SK-N-MC (cell line): ENCODE data around the gene UNG.

ENCODE experiments used
- DNase-seq: peaks from one replicate; pipeline ENCODE4 v3.0.0-alpha.2; 2011; ENCODE audit warnings: low read depth, low spot score
- H3K27ac ChIP-seq: fragments of 200-600 bp; sonication (generic); 2 replicates; pipeline ENCODE4 v1.5.1; 2016; ENCODE audit warnings: mixed run types
- H3K36me3 ChIP-seq: fragments of 200-600 bp; sonication (generic); 2 replicates; pipeline ENCODE4 v1.6.1; 2017; ENCODE audit warnings: antibody characterized with exemption, low read length, mixed read lengths; ENCODE audit not compliant: insufficient read depth
- H3K4me3 ChIP-seq: fragments of 200-600 bp; sonication (generic); 2 replicates; pipeline ENCODE4 v1.5.1; 2016
- H3K9ac ChIP-seq: fragments of 200-600 bp; sonication (generic); 2 replicates; pipeline ENCODE4 v1.8.0; 2017; ENCODE audit warnings: mixed run types, mixed read lengths; ENCODE audit not compliant: insufficient read length
- H3K9me3 ChIP-seq: fragments of 200-600 bp; sonication (generic); 2 replicates; pipeline ENCODE4 v1.6.1; 2017; ENCODE audit warnings: low read depth, mild to moderate bottlenecking, antibody characterized with exemption, low read length, moderate library complexity, mixed read lengths
- EZH2 ChIP-seq: fragments of 200-600 bp; sonication (generic); IDR thresholded peaks from one replicate; pipeline ENCODE4 v1.6.1; 2017; ENCODE audit warnings: antibody characterized with exemption
- FOXP2 ChIP-seq: optimal IDR thresholded peaks from 2 replicates; pipeline ENCODE3; 2011; ENCODE audit warnings: mild to moderate bottlenecking, moderate library complexity; ENCODE audit not compliant: insufficient read depth; ENCODE audit errors: extremely low read length, control extremely low read depth
- POLR2AphosphoS5 ChIP-seq: IDR thresholded peaks from 2 replicates; pipeline ENCODE4 v1.6.1; 2012; ENCODE audit warnings: mild to moderate bottlenecking, low read depth, low read length, borderline replicate concordance

Gene UNG

GRCh38 chr12:109151457-109151856 is 54.1 kb downstream of the UNG start:
- no peak overlapping the region for H3K9ac ChIP-seq
- 0 out of 2 replicates have a peak overlapping the region, but pooled peaks have one; percentile 2 for H3K27ac ChIP-seq
- no peaks in the 10 kb centered on the region for H3K36me3 ChIP-seq
- no peak overlapping the region for H3K4me3 ChIP-seq
- no peak for DNase-seq
- no peaks in the 10 kb centered on the region for H3K9me3 ChIP-seq
- no peak for TF ChIP-seq EZH2
- TF ChIP-seq FOXP2 = no peak
- no peak for TF ChIP-seq POLR2AphosphoS5

DNA sequence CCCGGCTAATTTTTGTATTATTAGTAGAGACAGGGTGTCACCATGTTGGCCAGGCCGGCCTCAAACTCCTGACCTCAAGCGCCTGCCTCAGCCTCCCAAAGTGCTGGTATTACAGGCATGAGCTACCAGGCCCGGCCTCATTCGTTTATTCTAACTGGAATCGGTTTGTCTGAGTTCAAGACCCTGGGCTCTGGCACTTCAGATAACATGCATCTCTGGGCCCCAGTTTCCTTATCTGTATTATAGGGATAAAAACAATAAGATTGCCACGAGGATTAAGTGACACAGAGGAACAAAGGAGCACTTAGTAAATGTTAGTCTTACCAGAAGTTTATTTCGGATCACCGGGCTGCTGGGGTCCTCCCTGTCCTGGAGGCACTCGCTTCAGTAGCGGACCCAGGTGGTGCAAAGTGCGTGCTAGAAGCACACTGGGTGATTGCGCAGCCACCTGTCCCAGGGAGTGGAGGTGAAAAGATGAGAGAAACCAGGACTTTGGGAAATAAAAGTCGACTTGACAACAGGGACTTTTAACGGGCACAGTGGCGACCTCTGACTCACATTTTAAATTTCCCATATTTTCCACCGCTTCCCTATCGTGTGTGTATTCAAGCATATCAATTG is 56.5 kb downstream of the UNG start:
- no peaks in the 10 kb centered on the region for H3K36me3 ChIP-seq
- no peaks in the 10 kb centered on the region for H3K9me3 ChIP-seq
- H3K27ac ChIP-seq = no peak overlapping the region
- TF ChIP-seq EZH2 (no peak), FOXP2 (no peak), POLR2AphosphoS5 (no peak)
- no peak for DNase-seq
- peak overlapping the region; percentile 51 for H3K9ac ChIP-seq
- H3K4me3 ChIP-seq = peak overlapping the region; percentile 96

DNA sequence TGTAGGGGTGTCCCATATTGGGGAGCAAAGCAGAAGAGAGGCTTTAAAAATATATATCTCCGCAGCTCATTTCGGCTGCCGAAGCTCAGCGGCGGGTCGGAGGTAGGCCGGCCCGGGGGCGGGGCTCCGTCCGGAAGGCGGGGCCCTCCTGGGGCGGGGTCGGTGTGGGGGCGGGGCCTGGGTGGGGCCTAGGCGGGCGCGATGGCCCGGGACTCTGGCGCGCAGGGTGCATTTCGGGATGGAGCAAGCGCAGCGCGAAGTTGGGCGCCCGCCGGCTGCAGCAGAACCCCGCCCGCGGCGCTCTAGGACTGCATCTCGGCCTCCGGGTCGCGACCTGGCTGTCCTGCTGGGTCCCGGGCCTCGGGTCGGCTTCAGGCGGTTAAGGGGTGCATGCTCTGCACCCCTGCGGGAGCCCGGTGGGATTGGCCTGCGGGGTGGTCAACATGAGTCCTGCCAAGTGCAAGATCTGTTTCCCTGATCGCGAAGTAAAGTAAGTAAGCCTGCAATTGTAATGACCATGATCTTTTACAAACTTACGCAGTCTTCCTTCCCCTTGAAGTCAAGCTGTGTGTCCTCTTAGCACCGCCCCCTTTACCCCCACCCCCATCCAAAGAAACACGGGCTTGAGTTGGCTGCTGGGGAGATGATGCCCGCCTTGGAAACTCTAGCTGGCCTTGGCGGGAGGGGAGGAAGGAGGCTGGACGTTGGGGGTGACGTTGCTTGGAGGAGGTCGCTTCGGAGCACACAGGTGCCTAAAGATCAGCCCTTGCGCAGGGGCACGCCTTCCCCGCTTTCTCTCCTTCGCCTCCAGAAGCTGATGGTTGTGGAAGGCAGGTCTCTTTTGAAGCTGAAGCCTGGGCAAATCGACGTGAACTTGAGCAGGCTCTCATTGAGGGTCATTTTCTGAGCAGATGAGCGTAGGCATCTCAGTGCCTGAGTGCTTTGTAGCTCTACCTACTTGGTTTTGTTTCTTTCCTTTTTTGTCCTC is 57.3 kb downstream of the UNG start:
- no peaks in the 10 kb centered on the region for H3K9me3 ChIP-seq
- H3K4me3 ChIP-seq = peak overlapping the region; percentile 96
- H3K36me3 ChIP-seq = no peaks in the 10 kb centered on the region
- no peak overlapping the region for H3K27ac ChIP-seq
- peak overlapping the region; percentile 80 for H3K9ac ChIP-seq
- DNase-seq = no peak
- TF ChIP-seq FOXP2 (peak; percentile 13), EZH2 (no peak), POLR2AphosphoS5 (peak; percentile 63; the same call in 1 of the 2 replicates)

DNA sequence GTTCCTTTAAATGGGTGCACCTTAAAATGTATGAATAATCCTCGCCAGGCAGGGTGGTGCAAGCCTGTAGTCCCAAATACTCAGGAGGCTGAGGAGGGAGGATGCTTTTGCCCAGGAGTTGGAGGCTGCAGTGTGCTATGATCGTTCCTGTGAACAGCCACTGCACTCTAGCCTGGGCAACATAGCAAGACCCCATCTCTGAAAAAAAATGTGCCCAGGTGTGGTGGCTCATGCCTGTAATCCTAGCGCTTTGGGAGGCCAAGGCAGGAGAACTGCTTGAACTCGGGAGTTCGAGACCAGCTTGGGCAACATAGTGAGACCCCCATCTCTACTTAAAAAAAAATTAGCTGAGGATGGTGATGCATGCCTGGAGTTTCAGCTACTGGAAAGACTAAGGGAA is 58.6 kb downstream of the UNG start:
- H3K4me3 ChIP-seq = peak overlapping the region; percentile 96
- no peak for DNase-seq
- TF ChIP-seq FOXP2 (no peak), POLR2AphosphoS5 (no peak), EZH2 (no peak)
- H3K9ac ChIP-seq = peak overlapping the region; percentile 80
- no peak overlapping the region for H3K27ac ChIP-seq
- H3K36me3 ChIP-seq = no peaks in the 10 kb centered on the region
- H3K9me3 ChIP-seq = no peaks in the 10 kb centered on the region

- Histone ChIP-seq H3K4me3 (peak overlapping the region; percentile 17; the same call in 1 of the 2 replicates), H3K9me3 (no peaks in the 10 kb centered on the region), H3K9ac (no peak overlapping the region), H3K36me3 (no peaks in the 10 kb centered on the region), H3K27ac (no peak overlapping the region)
- TF ChIP-seq POLR2AphosphoS5 (no peak), EZH2 (no peak), FOXP2 (no peak)
- DNase-seq = no peak
These were observed 59.2 kb downstream of the UNG start for GRCh38 chr12:109156586-109156985.

- TF ChIP-seq EZH2 = no peak
- TF ChIP-seq POLR2AphosphoS5 = no peak
- no peak for TF ChIP-seq FOXP2
- no peak for DNase-seq
- no peak overlapping the region for H3K27ac ChIP-seq
These were observed 60.6 kb downstream of the UNG start for GRCh38 chr12:109157986-109158385.

GRCh38 chr12:109160433-109160832 is 63.0 kb downstream of the UNG start:
- no peak for TF ChIP-seq FOXP2
- TF ChIP-seq EZH2 = no peak
- no peak for TF ChIP-seq POLR2AphosphoS5
- DNase-seq = no peak
- Histone ChIP-seq H3K4me3 (no peak overlapping the region), H3K36me3 (no peaks in the 10 kb centered on the region), H3K27ac (no peak overlapping the region), H3K9me3 (no peaks in the 10 kb centered on the region), H3K9ac (no peak overlapping the region)

More at GRCh38 chr12:109157986-109158385, 60.6 kb downstream of the UNG start:
- H3K9ac ChIP-seq = no peak overlapping the region
- no peaks in the 10 kb centered on the region for H3K36me3 ChIP-seq
- H3K9me3 ChIP-seq = no peaks in the 10 kb centered on the region
- H3K4me3 ChIP-seq = no peak overlapping the region
